ENCODE results near the gene GPR39. TPM values are rescaled to one million over a fixed set of nuclear protein-coding genes. Genes with fewer than 3 reads are reported as not detected.

Gene GPR39
- total RNA-seq, 1 donor from 2014 or later, result 13.2 TPM

- no peak for DNase-seq (ENCODE audit: low spot score)
Measured at GRCh38 chr2:132566379-132566778, 149.8 kb downstream of the GPR39 start.

GRCh38 chr2:132567682-132568081 is 151.1 kb downstream of the GPR39 start:
- no peak for DNase-seq (ENCODE audit: low spot score)

GRCh38 chr2:132568656-132569055 is 152.1 kb downstream of the GPR39 start:
- DNase-seq (ENCODE audit: low spot score), result no peak

GRCh38 chr2:132573444-132574007 is 156.9 kb downstream of the GPR39 start:
- DNase-seq (ENCODE audit: low spot score), result no peak

- no peak for DNase-seq (ENCODE audit: low spot score)
Measured at GRCh38 chr2:132577686-132578085, 161.1 kb downstream of the GPR39 start.

- no peak for DNase-seq (ENCODE audit: low spot score)
Measured at GRCh38 chr2:132581591-132581990, 165.0 kb downstream of the GPR39 start.

- no peak for DNase-seq (ENCODE audit: low spot score)
Measured at GRCh38 chr2:132581991-132582738, 165.6 kb downstream of the GPR39 start.

- DNase-seq (ENCODE audit: low spot score), result no peak
Measured at GRCh38 chr2:132583666-132584360, 167.2 kb downstream of the GPR39 start.

GRCh38 chr2:132584976-132585817 is 168.6 kb downstream of the GPR39 start:
- DNase-seq (ENCODE audit: low spot score), result no peak

GRCh38 chr2:132586101-132586511 is 169.5 kb downstream of the GPR39 start:
- DNase-seq (ENCODE audit: low spot score), result no peak

GRCh38 chr2:132586835-132587234 is 170.2 kb downstream of the GPR39 start:
- DNase-seq (ENCODE audit: low spot score), result no peak

- DNase-seq (ENCODE audit: low spot score), result no peak
Measured at GRCh38 chr2:132588576-132588975, 172.0 kb downstream of the GPR39 start.

- no peak for DNase-seq (ENCODE audit: low spot score)
Measured at GRCh38 chr2:132589111-132589830, 172.7 kb downstream of the GPR39 start.

GRCh38 chr2:132589966-132590365 is 173.4 kb downstream of the GPR39 start:
- DNase-seq (ENCODE audit: low spot score), result no peak

GRCh38 chr2:132593171-132593570 is 176.6 kb downstream of the GPR39 start:
- DNase-seq (ENCODE audit: low spot score), result no peak

GRCh38 chr2:132595186-132595585 is 178.6 kb downstream of the GPR39 start:
- no peak for DNase-seq (ENCODE audit: low spot score)

- no peak for DNase-seq (ENCODE audit: low spot score)
Measured at GRCh38 chr2:132595693-132596092, 179.1 kb downstream of the GPR39 start.

- no peak for DNase-seq (ENCODE audit: low spot score)
Measured at GRCh38 chr2:132597166-132597565, 180.6 kb downstream of the GPR39 start.

GRCh38 chr2:132597831-132598230 is 181.2 kb downstream of the GPR39 start:
- DNase-seq (ENCODE audit: low spot score), result no peak

GRCh38 chr2:132598536-132598935 is 181.9 kb downstream of the GPR39 start:
- DNase-seq (ENCODE audit: low spot score), result no peak

GRCh38 chr2:132599556-132599955 is 183.0 kb downstream of the GPR39 start:
- no peak for DNase-seq (ENCODE audit: low spot score)
